Activated B cell treated with CpG ODN at 0.5 μM for 24 hours (primary cell): ENCODE results near the gene ARHGAP42. TPM values are rescaled to one million over a fixed set of nuclear protein-coding genes. Genes with fewer than 3 reads are reported as not detected.

ENCODE experiments used
- ATAC-seq: fragments of 200-7000 bp; cut with Tn5 transposase; one replicate; pipeline ENCODE4 v1.10.0; 2021; ENCODE audit warnings: low read depth, mild to moderate bottlenecking, moderate library complexity
- CTCF ChIA-PET: fragments of 350-600 bp; sonication (Branson Sonifier 250); formaldehyde crosslinking; loops from one replicate; lab custom pipeline; 2021; ENCODE audit warnings: antibody characterized with exemption; lab: Charles Lee
- POLR2A ChIA-PET: fragments of 350-600 bp; sonication (Branson Sonifier 250); formaldehyde crosslinking; loops from one replicate; lab custom pipeline; 2021; ENCODE audit warnings: antibody characterized with exemption; lab: Charles Lee
- DNase-seq: peaks from one replicate; pipeline ENCODE4 v3.0.0; 2022
- H3K27ac Mint-ChIP-seq: one replicate; pipeline ENCODE4 v1.8.0; 2020; ENCODE audit warnings: mixed read lengths
- H3K27me3 Mint-ChIP-seq: one replicate; pipeline ENCODE4 v1.8.0; 2021; ENCODE audit warnings: mixed read lengths
- H3K36me3 Mint-ChIP-seq: one replicate; pipeline ENCODE4 v1.8.0; 2021; ENCODE audit warnings: low read depth, mixed read lengths
- H3K4me1 Mint-ChIP-seq: one replicate; pipeline ENCODE4 v1.8.0; 2021; ENCODE audit warnings: mixed read lengths
- H3K4me3 Mint-ChIP-seq: one replicate; pipeline ENCODE4 v1.8.0; 2020; ENCODE audit warnings: mild to moderate bottlenecking, mixed read lengths
- H3K9me3 Mint-ChIP-seq: one replicate; pipeline ENCODE4 v1.8.0; 2020; ENCODE audit warnings: mixed read lengths
- CTCF ChIP-seq: fragments of 200-600 bp; IDR thresholded peaks from one replicate; pipeline ENCODE4 v1.8.0; 2022; ENCODE audit warnings: antibody characterized with exemption, mild to moderate bottlenecking
- intact Hi-C: fragments of 100-400 bp; cut with micrococcal nuclease; formaldehyde crosslinking; loops from one replicate; pipeline ENCODE4 v1.15.1; 2024
- total RNA-seq: library from RNA; stranded (reverse); gene quantifications from 2 replicates; pipeline ENCODE4 v1.2.3, GENCODE V29; 2022

Gene ARHGAP42
- total RNA-seq, 1 donor from 2014 or later: 4.9 TPM

- Mint-ChIP-seq H3K9me3 (no peaks in the 10 kb centered on the region), H3K36me3 (no peaks in the 10 kb centered on the region), H3K27me3 (no peaks in the 10 kb centered on the region), H3K27ac (no peak overlapping the region), H3K4me1 (peaks cover 3% of the 10 kb centered on the region), H3K4me3 (no peak overlapping the region)
- ChIA-PET CTCF (no interaction called here), POLR2A (no interaction called here)
- intact Hi-C loops: no loop called here
- DNase-seq: no peak
- TF ChIP-seq CTCF: no peak
- no peak for ATAC-seq
These were observed 93.4 kb downstream of the ARHGAP42 start for GRCh38 chr11:100780470-100780869.

GRCh38 chr11:100785148-100785983, 98.3 kb downstream of the ARHGAP42 start:
- ATAC-seq: no peak

GRCh38 chr11:100788561-100789295, 101.6 kb downstream of the ARHGAP42 start:
- H3K27me3 Mint-ChIP-seq: no peaks in the 10 kb centered on the region
- H3K4me3 Mint-ChIP-seq: no peak overlapping the region
- intact Hi-C loops: no loop called here
- H3K9me3 Mint-ChIP-seq: peaks cover 2% of the 10 kb centered on the region
- DNase-seq (no peak), ATAC-seq (no peak)
- CTCF ChIA-PET: no interaction called here
- no peaks in the 10 kb centered on the region for H3K36me3 Mint-ChIP-seq
- POLR2A ChIA-PET: no interaction called here
- no peak overlapping the region for H3K27ac Mint-ChIP-seq
- no peak for TF ChIP-seq CTCF
- no peaks in the 10 kb centered on the region for H3K4me1 Mint-ChIP-seq

More at GRCh38 chr11:100785148-100785983, 98.3 kb downstream of the ARHGAP42 start:
- no peak for TF ChIP-seq CTCF
- ChIA-PET POLR2A (no interaction called here), CTCF (no interaction called here)
- no peak for DNase-seq
- Mint-ChIP-seq H3K4me3 (no peak overlapping the region), H3K27ac (no peak overlapping the region), H3K9me3 (peaks cover 2% of the 10 kb centered on the region), H3K27me3 (no peaks in the 10 kb centered on the region), H3K36me3 (no peaks in the 10 kb centered on the region), H3K4me1 (no peaks in the 10 kb centered on the region)
- intact Hi-C loops: no loop called here

GRCh38 chr11:100789500-100789899, 102.4 kb downstream of the ARHGAP42 start:
- no peak for ATAC-seq
- POLR2A ChIA-PET: no interaction called here
- peaks cover 2% of the 10 kb centered on the region for H3K9me3 Mint-ChIP-seq
- H3K27ac Mint-ChIP-seq: no peak overlapping the region
- CTCF ChIA-PET: no interaction called here
- H3K36me3 Mint-ChIP-seq: no peaks in the 10 kb centered on the region
- no peak for DNase-seq
- intact Hi-C loops: no loop called here
- H3K4me1 Mint-ChIP-seq: no peaks in the 10 kb centered on the region
- H3K27me3 Mint-ChIP-seq: no peaks in the 10 kb centered on the region
- no peak overlapping the region for H3K4me3 Mint-ChIP-seq
- TF ChIP-seq CTCF: no peak

GRCh38 chr11:100790073-100790472, 103.0 kb downstream of the ARHGAP42 start:
- intact Hi-C loops: no loop called here
- DNase-seq (no peak), ATAC-seq (no peak)
- TF ChIP-seq CTCF: no peak
- Mint-ChIP-seq H3K4me3 (no peak overlapping the region), H3K4me1 (no peaks in the 10 kb centered on the region), H3K27me3 (no peaks in the 10 kb centered on the region), H3K27ac (no peak overlapping the region), H3K9me3 (peaks cover 2% of the 10 kb centered on the region), H3K36me3 (no peaks in the 10 kb centered on the region)
- ChIA-PET POLR2A (no interaction called here), CTCF (no interaction called here)
